Cardiac muscle cell (in vitro differentiated cells and primary cell): Measurements from ENCODE around the gene RAF1. TPM values are rescaled to one million over a fixed set of nuclear protein-coding genes. Genes with fewer than 3 reads are reported as not detected.
"Not testable (repeated sequence)": the region's sequence is repeated elsewhere in the genome, so short reads cannot be mapped to it uniquely, and the experiment has no call there.

Experiments
- DNase-seq, 2 donors: peaks; one replicate each; pipeline versions ENCODE4 v3.0.0 to v3.0.0-alpha.2; 2010 to 2017; ENCODE audit warnings: low read depth in 1 of 2, low spot score in 1 of 2
- H3K27ac ChIP-seq: fragments of 200-600 bp; sonication (generic); 2 replicates; pipeline ENCODE4 v1.5.1; 2016
- H3K27me3 ChIP-seq: fragments of 200-600 bp; sonication (generic); 2 replicates; pipeline ENCODE4 v1.6.0; 2016; ENCODE audit warnings: control low read depth
- H3K36me3 ChIP-seq: fragments of 200-600 bp; sonication (generic); 2 replicates; pipeline ENCODE4 v1.5.1; 2016; ENCODE audit warnings: control low read depth
- H3K4me1 ChIP-seq: fragments of 200-600 bp; sonication (generic); 2 replicates; pipeline ENCODE4 v1.8.1; 2017; ENCODE audit warnings: low read depth, mild to moderate bottlenecking, mixed run types
- H3K4me3 ChIP-seq: fragments of 200-600 bp; sonication (generic); 2 replicates; pipeline ENCODE4 v1.5.1; 2016; ENCODE audit warnings: mild to moderate bottlenecking
- H3K9me3 ChIP-seq: fragments of 200-600 bp; sonication (generic); 2 replicates; pipeline ENCODE4 v1.5.1; 2017; ENCODE audit warnings: low read depth, mild to moderate bottlenecking, control low read depth
- polyA plus RNA-seq: library from polyadenylated mRNA; unstranded; fragments of >200 nt; fragmentation: Nextera tagmentation; extraction: Ambion mirVana; gene quantifications from 2 replicates; pipeline ENCODE4 v1.2.1, GENCODE V29; 2016
- total RNA-seq: library from RNA; depleted of rRNA; stranded (reverse); fragments of >200 nt; gene quantifications from 2 replicates; pipeline ENCODE4 v1.2.3, GENCODE V29; 2016
- TF ChIP-seq, protein P1 (sequence below): IDR thresholded peaks from 2 replicates; pipeline ENCODE4 v1.5.1; 2012; ENCODE audit warnings: low read depth, mild to moderate bottlenecking, low read length

RAF1 gene
- total and polyA plus RNA-seq, 2 experiments from 2014 or later: 82.8 to 153 TPM

DNA sequence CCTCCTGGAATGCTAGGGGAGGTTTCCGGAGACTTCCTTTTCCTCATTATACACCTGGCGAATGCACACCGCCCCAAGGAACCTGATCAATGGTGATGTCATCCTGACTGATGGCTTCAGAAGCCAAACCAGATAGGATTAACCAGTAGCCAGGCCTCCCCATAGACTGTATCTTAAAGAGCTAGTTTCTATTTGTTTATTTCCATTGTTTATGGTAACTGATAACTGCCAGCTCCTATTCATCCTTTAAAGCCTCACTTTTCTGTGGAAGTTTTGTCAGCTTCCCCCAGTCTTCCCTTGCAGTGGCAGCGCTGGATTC lies 118.5 kb downstream of the RAF1 start, which contains the start of gene MKRN2OS:
Gene MKRN2OS (minus strand): TSS at position 27 of the 319 bp plus-strand sequence. CDS start 35 bp downstream, outside the sequence.
- Histone ChIP-seq H3K36me3 (no peaks in the 10 kb centered on the region), H3K4me3 (no peak within 1 kb of the TSS), H3K9me3 (no peaks in the 10 kb centered on the region), H3K4me1 (no peaks in the 10 kb centered on the region), H3K27me3 (no peaks in the 10 kb centered on the region), H3K27ac (no peak within 1 kb of the TSS)
- no peak for DNase-seq
- TF ChIP-seq, protein P1, sequence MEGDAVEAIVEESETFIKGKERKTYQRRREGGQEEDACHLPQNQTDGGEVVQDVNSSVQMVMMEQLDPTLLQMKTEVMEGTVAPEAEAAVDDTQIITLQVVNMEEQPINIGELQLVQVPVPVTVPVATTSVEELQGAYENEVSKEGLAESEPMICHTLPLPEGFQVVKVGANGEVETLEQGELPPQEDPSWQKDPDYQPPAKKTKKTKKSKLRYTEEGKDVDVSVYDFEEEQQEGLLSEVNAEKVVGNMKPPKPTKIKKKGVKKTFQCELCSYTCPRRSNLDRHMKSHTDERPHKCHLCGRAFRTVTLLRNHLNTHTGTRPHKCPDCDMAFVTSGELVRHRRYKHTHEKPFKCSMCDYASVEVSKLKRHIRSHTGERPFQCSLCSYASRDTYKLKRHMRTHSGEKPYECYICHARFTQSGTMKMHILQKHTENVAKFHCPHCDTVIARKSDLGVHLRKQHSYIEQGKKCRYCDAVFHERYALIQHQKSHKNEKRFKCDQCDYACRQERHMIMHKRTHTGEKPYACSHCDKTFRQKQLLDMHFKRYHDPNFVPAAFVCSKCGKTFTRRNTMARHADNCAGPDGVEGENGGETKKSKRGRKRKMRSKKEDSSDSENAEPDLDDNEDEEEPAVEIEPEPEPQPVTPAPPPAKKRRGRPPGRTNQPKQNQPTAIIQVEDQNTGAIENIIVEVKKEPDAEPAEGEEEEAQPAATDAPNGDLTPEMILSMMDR: no peak

DNA sequence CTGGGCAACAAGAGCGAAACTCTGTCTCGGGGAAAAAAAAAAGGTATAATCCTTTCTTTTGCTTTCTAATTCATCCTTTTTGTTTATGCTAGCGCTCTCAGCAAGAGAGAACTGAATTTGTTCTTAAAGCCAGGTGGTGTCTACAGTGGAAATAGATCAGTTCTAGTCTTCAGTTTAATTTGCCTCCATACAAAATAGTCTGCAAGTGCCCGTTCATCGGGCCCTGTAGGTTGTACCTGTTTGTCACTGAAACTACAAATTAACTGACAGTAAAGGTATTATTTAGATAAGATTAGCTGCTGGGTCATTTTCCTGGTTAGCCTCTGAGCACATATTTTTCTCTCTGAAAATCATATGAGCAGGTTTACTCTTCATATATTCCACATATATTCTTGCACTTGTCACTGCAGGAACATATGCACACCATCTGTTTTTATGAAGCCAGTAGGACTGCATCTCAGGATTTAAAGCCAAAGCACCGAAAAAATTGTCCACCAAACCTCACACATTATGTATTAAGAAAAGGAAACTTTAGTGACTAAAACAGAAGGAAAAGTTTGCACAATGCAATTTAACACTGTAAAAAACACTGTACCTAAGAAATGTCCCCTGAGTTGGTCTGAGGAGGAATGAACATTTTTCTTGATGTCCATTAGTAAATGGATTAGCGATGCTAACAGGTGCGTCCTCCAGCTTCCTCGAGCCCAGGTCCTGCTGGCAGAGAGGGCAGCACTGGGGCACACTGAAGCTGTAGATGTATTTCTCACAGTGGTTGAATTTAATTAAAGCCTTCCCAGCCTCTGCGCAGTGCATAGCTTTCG lies 119.1 kb downstream of the RAF1 start:
- TF ChIP-seq, protein P1: no peak
- H3K4me3 ChIP-seq: no peak overlapping the region

DNA sequence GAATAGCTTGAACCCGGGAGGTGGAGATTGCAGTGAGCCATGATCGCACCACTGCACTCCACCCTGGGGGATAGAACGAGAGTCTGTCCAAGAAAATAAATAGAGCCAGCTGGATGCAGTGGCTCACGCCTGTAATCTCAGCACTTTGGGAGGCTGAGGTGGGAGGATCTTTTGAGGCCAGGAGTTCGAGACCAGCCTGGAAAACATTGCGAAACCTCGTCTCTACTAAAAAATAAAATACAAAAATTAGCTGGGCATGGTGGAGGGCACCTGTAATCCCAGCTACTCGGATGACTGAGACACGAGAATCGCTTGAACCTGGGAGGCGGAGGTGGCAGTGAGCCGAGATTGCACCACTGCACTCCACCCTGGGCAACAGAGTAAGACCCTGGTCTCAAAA lies 120.4 kb downstream of the RAF1 start:
- not testable (repeated sequence) for H3K4me1 ChIP-seq, H3K27me3 ChIP-seq, H3K27ac ChIP-seq, H3K9me3 ChIP-seq, H3K4me3 ChIP-seq, DNase-seq, H3K36me3 ChIP-seq

More for the DNA sequence above, 119.1 kb downstream of the RAF1 start:
- DNase-seq: no peak
- Histone ChIP-seq H3K27ac (no peak overlapping the region), H3K4me1 (no peaks in the 10 kb centered on the region), H3K36me3 (no peaks in the 10 kb centered on the region), H3K9me3 (no peaks in the 10 kb centered on the region), H3K27me3 (no peaks in the 10 kb centered on the region)

- Histone ChIP-seq H3K27ac (no peak overlapping the region), H3K9me3 (no peaks in the 10 kb centered on the region), H3K4me3 (no peak overlapping the region), H3K36me3 (peaks cover 3% of the 10 kb centered on the region), H3K4me1 (no peaks in the 10 kb centered on the region), H3K27me3 (no peaks in the 10 kb centered on the region)
- TF ChIP-seq, protein P1: peak; percentile 20
- DNase-seq: peak in 1 of 2 donors; percentile 47
Measured at GRCh38 chr3:12541625-12542024, 122.3 kb downstream of the RAF1 start.

- DNase-seq: peak in 1 of 2 donors; percentile 37
- H3K27ac ChIP-seq: no peak overlapping the region
- H3K27me3 ChIP-seq: no peaks in the 10 kb centered on the region
- H3K36me3 ChIP-seq: peaks cover 11% of the 10 kb centered on the region
- no peak overlapping the region for H3K4me3 ChIP-seq
- TF ChIP-seq, protein P1: peak; percentile 42
- no peaks in the 10 kb centered on the region for H3K9me3 ChIP-seq
- H3K4me1 ChIP-seq: no peaks in the 10 kb centered on the region
Measured at GRCh38 chr3:12536423-12536822, 127.5 kb downstream of the RAF1 start.

Other genes starting within 250 kb of the RAF1 start
- gene TSEN2, start 179.6 kb downstream of the RAF1 start, total RNA-seq: 17.1 and 24.4 TPM in 2 replicates
- 25.7 and 36.3 TPM in 2 replicates for gene TSEN2, start 179.6 kb downstream of the RAF1 start, polyA plus RNA-seq
- not detected in 2 replicates for gene MKRN2OS, start 118.6 kb downstream of the RAF1 start, total RNA-seq
- 0.31 TPM in 1 of 2 replicates, not detected in the other for gene MKRN2OS, start 118.6 kb downstream of the RAF1 start, polyA plus RNA-seq
- 49.9 and 51.5 TPM in 2 replicates for gene MKRN2, start 107.0 kb downstream of the RAF1 start, total RNA-seq
- 44.7 and 52.4 TPM in 2 replicates for gene MKRN2, start 107.0 kb downstream of the RAF1 start, polyA plus RNA-seq
- gene TMEM40, start 95.1 kb upstream of the RAF1 start, total RNA-seq: 0.25 and 4.0 TPM in 2 replicates
- 4.8 and 5.2 TPM in 2 replicates for gene TMEM40, start 95.1 kb upstream of the RAF1 start, polyA plus RNA-seq
- gene CAND2, start 132.6 kb upstream of the RAF1 start, total RNA-seq: 50.6 and 80.3 TPM in 2 replicates
- gene CAND2, start 132.6 kb upstream of the RAF1 start, polyA plus RNA-seq: 35.2 and 44.7 TPM in 2 replicates
- 824 and 1,421 TPM in 2 replicates for gene RPL32, start 177.4 kb upstream of the RAF1 start, total RNA-seq
- 726 and 889 TPM in 2 replicates for gene RPL32, start 177.4 kb upstream of the RAF1 start, polyA plus RNA-seq